ACHN (cell line): Measurements from ENCODE around the gene COL4A6.

Source experiments
- DNase-seq: peaks from one replicate; pipeline ENCODE4 v3.0.0-alpha.2; 2015
- in situ Hi-C: cut with HindIII; loops from 2 replicates; pipeline ENCODE4 v1.10.0; 2017; ENCODE audit warnings: low sequenced_read_pairs, low pct_ligation_motif_present, low pct_unique_long_range_greater_than_20kb

Gene COL4A6

GRCh38 chrX:108134724-108135123 lies 303.5 kb downstream of the COL4A6 start:
- in situ Hi-C loops, result no loop called here
- DNase-seq, result no peak

DNA sequence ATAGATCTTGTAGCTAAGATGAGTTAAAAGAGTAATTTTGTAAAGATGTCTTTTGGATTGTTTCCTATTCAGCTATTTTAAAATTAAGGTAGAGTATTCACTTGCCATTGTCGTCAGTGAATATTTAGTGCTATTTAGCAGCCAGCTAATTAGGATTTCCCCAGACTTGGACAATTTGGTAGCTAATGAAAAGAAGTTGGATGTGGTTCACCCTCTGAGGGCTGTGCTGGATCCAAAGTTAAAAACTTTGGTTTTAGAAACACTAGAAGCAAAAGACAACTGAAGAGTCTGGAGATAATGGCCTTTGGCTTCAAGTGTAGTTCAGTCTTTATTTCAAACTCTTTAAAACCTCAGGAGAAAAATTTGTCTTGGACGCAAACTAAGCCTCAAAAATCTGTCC lies 305.3 kb downstream of the COL4A6 start:
- in situ Hi-C loops, result no loop called here
- no peak for DNase-seq

DNA sequence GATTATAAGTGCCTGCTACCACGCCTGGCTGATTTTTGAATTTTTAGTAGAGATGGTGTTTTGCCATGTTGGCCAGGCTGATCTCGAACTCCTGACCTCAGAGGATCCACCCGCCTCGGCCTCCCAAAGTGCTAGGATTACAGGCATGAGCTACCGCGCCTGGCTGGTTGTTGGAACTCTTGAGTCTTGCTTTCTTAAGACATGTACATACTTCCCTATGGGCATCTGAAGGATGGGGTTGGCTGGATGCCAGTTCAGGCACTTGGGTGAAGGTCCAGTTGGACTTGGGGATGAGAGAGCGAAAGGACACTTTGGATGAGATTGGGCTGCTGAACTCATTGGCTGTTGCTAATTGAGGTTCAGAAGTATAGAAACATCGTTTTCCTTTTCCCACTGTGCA lies 306.2 kb downstream of the COL4A6 start:
- in situ Hi-C loops, result no loop called here
- no peak for DNase-seq

GRCh38 chrX:108131471-108131870 lies 306.8 kb downstream of the COL4A6 start:
- in situ Hi-C loops, result no loop called here
- no peak for DNase-seq

GRCh38 chrX:108130889-108131288 lies 307.3 kb downstream of the COL4A6 start:
- in situ Hi-C loops, result no loop called here
- DNase-seq, result no peak

- in situ Hi-C loops, result no loop called here
Measured at GRCh38 chrX:108127152-108127551, 311.1 kb downstream of the COL4A6 start.

DNA sequence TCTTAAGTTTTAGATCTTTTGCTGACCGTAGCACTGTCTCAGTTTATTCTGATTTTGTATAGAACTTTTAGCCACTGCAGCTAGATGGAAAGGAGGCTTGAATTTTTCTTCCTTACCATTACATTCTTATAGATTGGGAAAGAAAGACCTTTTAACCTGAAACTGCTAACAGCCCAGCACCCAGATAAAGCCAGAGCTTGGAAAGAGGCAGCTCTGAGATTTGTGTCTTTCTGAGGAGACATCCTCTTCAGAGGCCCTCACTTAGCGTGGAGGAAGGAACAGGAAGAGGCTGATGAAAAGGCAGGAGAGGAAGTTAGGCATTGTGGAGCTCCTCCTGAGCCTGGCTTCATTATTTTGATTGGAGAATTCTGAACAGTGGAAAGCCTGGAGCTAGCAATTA lies 311.6 kb downstream of the COL4A6 start:
- DNase-seq, result no peak
- in situ Hi-C loops, result no loop called here

More at GRCh38 chrX:108127152-108127551, 311.1 kb downstream of the COL4A6 start:
- no peak for DNase-seq

GRCh38 chrX:108123591-108124366 lies 314.4 kb downstream of the COL4A6 start:
- in situ Hi-C loops, result no loop called here
- no peak for DNase-seq

DNA sequence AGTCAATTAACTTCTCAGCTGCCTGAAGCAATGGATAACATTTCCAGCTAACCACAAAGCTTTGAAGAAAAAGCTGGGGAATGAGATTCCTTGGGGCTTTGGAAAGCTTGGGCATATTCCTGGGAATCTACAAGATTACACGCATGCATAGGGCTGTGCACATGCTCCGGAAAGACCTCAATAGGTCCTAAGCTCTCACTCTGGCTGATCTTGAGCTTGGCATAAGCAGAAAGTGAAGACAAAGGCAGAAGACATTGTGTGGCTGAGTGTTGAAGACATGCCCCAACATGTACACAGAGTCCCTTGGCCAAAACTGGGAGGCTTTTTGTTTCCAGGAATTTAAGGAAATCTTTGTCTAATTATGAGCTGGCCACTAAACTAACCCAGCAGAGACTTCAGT lies 315.5 kb downstream of the COL4A6 start:
- in situ Hi-C loops, result no loop called here
- DNase-seq, result no peak

- in situ Hi-C loops, result no loop called here
- no peak for DNase-seq
Measured at GRCh38 chrX:108121291-108121690, 316.9 kb downstream of the COL4A6 start.

DNA sequence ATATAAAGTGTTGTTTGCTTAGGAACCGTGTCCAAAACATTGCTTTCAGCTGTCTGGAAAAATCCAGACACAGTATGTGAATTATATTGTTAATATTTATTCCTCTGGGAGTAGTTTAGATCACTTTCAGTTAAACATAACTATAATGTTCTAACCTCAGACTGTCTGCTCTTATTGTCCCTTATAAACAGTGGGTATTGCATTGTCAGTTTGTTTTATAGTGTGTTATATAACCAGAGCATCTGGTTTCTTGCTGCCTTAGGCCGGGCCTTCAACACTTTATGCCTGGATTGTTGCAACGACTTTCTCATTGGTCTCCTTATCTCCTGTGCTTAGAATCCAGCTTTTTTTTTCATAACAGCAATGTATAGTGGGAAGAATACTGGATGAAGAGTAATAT lies 320.2 kb downstream of the COL4A6 start:
- DNase-seq, result no peak
- in situ Hi-C loops, result no loop called here

DNA sequence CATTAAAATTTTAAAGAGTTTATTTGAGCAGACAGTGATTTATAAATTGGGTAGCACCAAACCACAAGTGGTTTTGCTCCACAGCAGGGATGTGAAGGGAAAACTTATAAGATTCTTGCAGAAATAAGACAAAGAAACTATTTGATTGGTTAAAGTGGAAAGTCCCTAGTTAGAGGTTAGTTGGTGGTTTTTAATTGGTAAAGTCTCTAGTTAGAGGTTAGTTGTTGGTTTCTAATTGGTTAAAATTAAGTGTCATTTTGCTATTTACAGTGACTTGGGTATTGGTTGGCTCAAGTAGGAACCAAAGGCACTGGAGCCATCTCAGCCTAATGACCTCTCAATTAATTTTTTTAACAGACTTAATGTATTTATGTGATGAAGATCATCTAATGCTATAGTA lies 323.7 kb downstream of the COL4A6 start:
- no peak for DNase-seq
- in situ Hi-C loops, result no loop called here
